ACHN (cell line): ENCODE data around the gene MEX3D.
"Not testable (repeated sequence)": the region's sequence is repeated elsewhere in the genome, so short reads cannot be mapped to it uniquely, and the experiment has no call there.

Experiments
- DNase-seq: peaks from one replicate; pipeline ENCODE4 v3.0.0-alpha.2; 2015
- in situ Hi-C: cut with HindIII; loops from 2 replicates; pipeline ENCODE4 v1.10.0; 2017; ENCODE audit warnings: low sequenced_read_pairs, low pct_ligation_motif_present, low pct_unique_long_range_greater_than_20kb

The MEX3D gene

DNA sequence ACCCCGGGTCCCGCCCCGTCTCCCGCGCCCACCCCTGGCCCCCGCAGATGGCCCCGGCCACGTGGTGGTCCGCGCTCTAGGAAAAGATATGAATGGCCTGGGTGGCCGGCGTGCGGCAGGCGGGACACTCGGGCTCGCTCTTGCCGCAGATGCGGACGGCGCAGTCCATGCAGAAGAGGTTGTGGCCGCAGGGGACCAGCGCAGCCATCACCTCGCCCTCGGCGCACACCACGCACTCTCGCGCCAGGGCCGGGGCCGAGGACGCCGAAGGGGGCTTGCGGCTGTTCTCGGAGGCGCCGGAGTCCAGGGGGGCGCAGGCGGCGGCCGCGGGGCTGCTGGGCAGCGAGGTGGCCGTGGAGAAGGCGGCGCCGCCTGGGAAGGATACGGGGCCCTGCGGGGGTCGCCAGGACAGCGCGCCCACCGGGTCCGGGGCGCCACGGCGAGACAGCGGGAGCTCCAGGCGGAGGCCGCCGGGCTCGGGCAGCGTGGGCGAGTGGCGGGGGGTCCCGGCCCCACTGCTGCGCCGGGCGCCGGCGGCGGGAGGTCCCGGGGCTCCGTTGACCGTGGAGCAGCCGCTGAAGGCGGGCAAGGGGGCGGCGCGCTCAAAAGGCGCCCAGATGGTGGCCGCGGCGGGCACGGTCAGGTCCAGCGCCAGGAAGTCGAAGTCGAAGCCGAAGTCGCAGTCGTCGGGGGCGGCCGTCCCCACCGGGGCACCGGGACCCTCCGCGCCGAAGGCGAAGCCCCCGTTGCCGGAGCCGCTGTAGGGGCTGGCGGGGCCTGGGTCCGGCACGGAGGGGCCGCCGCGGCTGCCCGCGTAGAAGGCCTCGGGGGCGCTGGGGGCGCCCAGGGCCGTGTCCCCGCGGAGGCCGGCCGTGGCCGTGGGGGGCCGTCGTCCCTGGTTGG is 12.4 kb downstream of the MEX3D start:
- no peak for DNase-seq
- in situ Hi-C loops: no loop called here

DNA sequence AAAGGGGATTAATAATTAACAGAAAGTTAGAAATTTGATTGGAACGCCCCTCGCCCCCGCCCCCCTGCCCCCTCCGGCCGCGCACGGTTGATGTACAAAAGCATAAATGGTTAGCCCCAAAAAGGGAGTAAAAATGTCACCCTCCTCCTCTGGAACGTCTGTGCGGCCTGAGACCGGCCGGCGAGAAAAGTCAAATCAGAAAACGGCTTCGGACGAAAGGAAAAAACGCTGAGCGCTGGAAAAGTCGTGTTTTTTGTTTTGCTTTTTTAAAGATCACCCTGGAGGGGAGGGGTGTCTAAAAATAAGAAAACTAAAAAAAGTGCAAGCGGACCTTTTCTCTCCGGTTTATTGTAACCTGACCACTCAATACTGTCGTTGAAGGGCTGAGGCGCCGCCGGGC is 13.2 kb downstream of the MEX3D start:
- no peak for DNase-seq
- in situ Hi-C loops: no loop called here

DNA sequence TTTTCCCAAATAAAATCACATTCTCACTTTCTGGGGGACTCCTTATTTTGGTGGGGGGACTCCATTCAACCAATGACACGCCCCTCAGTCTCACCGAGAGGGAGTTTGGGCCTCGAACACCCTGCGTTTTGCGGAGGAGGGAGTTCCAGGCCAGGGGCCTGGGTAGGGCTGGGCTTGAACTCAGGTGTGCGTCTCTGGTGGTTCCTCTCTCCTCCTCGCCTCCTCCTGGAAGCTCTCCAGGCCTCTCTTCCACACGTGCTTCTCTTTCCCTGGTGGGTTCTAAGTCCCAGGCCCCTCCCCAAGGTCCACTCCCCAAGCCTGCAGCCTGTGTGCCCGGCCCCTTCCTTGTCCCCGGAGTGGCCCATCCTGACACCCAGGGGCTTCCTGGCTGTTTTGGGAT is 14.7 kb downstream of the MEX3D start:
- DNase-seq: no peak
- in situ Hi-C loops: no loop called here

DNA sequence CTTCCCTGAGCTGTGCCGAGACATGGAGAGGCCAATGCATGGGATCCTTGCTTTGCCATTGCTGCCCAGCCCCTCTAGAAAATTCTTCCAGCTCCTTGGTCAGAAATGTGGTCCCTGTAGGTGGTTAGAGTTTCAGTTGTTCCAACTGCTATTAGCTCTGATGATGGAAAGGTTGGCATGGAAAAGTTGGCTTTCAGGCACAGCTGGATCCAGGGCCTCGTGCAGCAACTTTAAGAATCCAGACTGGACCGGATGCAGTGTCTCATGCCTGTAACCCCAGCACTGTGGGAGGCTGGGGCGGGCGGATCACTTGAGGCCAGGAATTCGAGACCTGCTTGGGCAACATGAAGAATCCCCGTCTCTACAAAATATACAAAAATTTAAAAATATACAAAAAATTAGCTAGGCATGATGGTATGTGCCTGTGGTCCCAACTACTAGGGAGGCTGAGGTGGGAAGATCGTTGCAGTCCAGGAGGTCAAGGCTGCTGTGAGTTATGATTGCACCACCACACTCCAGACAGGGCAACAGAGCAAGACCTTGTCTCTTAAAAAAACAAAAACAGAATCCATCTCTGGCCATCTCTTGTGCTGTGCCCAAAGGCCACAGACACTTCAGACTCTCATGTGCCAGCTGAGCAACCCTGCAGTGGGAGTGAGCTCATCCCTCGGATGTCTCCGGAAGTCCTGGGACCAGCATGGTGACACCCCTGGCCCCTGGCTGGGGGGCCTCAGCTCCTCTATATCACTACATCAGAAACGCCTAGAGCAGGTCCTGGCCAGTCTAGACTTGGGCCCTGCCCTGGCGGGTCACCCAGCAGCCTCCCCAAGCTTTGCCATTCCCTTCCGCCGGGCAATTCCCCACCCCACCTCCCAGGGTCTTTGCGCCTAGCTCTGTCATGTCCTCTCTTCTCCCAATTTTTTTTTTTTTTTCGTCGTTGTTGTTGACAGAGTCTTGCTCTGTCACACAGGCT is 16.8 kb downstream of the MEX3D start:
- in situ Hi-C loops: no loop called here
- no peak for DNase-seq

DNA sequence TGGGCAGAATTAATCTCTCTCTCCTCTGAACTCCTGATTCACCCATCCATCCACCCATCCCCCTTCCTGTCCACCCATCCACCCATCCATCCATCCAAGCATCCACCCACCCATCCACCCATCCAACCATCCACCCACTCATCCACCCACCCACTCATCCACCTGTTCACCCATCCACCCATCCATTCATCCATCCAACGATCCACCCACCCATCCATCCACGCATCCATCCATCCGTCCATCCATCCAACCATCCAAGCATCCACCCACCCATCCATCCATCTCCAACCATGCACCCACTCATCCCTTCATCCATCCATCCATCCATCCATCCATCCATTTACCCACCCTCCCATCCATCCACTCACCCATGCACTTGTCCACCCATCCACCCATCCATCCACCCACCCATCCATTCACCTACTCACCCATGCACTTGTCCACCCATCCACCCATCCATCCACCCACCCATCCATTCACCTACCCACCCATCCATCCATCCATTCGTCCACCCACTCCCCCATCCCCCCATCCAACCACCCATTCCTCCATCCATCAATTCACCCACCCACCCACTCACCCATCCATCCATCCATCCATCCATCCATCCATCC is 18.7 kb downstream of the MEX3D start:
- in situ Hi-C loops: no loop called here
- no peak for DNase-seq

DNA sequence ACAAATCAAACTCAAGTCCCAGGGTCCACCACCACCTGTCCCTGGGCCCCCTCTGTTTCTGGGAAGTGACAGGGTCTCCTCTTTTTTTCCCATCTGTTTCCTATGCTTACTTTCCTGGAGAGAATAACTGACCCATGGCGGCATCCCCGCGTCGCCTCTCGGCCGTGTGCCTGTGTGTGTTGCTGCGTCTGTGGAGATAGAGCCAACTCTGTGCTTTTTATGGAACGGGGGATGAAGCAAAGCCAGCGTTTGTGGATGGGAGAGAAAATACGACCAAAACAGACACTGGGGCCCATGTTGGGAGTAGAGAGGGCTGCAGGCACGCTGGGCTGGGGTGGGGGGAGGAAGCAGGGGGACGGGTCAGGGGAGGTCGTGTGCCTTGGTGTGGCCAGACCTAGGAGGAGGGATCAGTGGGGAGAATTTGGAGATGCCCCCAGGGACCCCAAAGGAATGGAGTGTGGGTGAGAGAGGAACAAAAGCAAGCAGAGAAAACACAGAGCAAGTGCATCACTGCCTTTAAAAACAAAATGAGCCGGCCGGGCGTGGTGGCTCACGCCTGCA is 27.7 kb downstream of the MEX3D start:
- DNase-seq: no peak
- in situ Hi-C loops: no loop called here

DNA sequence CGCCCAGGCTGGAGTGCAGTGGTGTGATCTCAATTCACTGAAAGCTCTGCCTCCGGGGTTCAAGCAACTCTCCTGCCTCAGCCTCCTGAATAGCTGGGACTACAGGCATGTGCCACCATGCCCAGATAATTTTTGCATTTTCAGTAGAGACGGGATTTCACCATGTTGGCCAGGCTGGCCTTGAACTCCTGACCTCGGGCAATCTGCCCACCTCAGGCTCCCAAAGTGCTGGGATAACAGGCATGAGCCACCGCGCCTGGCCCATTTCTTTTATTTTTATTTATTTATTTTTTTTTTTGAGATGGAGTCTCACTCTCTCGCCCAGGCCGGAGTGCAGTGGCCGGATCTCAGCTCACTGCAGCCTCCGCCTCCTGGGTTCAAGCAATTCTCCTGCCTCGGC is 28.4 kb downstream of the MEX3D start:
- in situ Hi-C loops, DNase-seq: not testable (repeated sequence)

DNA sequence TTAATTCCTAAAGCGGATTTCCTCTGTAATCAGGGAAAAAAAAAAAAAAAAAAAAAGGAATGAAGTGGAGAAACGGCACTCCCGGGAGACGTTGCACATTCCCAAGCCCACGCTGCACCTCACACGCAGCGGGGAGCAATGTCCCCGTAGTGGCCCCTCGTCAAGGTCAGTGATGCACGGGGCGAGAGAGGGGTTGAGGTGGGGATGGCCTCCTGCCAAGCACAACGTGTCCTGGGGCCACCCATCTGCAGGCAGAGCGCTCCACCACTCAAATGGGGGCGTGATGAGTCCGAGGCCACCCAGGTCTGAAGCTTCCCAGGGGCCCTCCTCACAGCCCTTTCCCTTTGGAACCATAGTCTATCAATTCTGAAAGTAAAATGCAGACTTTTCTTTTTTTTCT is 29.1 kb downstream of the MEX3D start:
- in situ Hi-C loops: no loop called here
- no peak for DNase-seq

DNA sequence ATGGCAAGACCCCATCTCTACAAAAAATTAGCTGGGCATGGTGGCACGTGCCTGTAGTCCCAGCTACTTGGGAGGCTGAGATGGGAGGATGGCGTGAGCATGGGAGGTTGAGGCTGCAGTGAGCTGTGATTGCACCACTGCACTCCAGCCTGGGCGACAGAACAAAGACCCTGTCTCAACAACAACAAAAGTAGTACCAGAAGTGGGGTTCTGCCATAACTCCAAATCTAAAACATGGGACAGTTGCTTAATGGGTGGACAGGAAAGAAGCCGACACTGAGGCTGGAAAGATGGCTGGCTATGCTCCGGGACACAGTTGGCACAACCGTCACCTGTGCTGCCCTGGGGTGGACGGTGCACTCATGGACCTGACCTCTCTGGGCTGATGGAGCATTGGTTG is 32.4 kb downstream of the MEX3D start:
- DNase-seq, in situ Hi-C loops: not testable (repeated sequence)

DNA sequence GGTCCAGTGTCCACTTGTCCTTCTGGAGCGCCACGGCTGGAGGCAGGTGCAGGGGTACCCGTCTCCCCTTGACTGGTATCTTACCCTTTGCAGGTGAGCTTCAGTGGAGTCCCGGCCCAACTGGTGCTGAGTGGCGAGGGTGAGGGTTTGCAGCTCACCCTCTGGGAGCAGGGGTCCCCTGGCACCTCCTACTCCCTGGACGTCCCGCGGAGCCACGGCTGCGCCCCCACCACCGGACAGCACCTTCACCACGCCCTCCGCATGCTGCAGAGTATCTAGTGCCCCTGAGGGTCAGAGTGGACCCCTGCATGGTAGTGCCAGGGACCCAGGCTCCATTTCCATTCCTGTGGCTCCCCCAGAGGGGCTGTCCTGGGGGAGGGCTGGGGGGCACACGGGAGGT is 33.2 kb downstream of the MEX3D start:
- in situ Hi-C loops: no loop called here
- DNase-seq: no peak

DNA sequence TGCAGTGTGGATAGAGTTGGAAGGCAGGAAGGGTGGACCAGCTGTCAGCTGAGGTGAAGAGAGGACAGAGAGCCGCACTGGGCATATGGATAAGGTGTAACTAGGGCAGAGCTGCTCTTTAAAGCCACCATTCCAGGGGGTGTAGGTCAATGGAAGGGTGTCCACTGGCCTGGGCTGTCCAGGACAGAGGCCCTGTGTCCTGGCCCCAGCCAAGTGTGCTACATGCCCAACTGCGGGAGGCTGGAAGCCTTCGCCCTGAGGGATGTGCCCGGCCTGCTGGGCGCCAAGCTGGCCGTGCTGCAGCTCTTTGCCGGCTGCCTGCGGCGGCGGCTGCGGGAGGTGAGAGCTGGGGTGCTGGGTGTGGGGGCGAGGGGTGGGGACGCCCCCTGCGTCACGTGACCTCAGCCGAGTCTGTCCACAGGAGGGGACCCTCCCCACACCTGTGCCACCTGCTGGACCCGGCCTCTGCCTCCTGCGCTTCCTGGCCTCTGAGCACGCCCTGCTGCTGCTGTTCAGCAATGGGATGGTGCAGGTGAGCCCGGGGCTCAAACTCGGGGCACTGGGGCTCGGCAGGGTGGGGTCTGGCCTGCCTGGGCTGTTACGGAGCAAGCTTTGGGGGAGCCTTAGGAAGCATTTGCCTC is 34.5 kb downstream of the MEX3D start:
- in situ Hi-C loops: no loop called here
- DNase-seq: no peak

DNA sequence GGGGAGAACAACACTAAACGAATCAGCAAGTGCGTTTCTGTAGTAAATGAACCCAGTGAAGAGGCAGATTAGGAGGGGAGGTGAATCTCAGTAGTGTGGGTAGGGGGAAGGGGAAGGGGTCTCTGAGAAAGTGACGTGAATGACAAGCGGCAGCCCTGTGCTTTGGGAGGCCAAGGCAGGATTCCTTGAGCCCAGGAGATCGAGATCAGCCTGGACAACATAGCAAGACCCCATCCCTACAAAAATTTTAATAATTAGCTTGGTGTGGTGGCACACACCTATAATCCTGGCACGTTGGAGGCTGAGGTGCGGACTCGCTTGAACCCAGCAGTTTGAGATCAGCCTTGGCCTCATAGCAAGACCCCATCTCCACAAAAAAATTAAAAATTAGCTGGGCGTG is 36.1 kb downstream of the MEX3D start:
- in situ Hi-C loops: no loop called here
- no peak for DNase-seq

DNA sequence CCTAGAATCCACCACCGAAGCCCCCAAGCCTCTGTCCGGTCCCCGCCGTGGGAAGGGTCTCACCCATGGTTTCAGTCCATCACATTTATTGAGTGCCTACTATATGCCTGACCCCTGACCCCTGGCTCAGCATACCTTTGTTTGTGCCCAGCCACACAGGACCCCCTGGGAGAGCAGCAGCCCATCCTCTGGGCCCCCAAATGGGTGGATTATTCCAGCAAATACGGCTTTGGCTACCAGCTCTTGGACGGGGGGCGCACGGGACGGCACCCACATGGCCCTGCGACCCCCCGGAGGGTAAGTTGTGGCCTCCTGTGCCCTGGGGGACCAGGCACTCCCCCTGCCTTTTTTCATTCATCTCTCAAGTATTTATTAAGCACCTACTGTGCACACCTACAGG is 36.5 kb downstream of the MEX3D start:
- in situ Hi-C loops: no loop called here
- DNase-seq: no peak

DNA sequence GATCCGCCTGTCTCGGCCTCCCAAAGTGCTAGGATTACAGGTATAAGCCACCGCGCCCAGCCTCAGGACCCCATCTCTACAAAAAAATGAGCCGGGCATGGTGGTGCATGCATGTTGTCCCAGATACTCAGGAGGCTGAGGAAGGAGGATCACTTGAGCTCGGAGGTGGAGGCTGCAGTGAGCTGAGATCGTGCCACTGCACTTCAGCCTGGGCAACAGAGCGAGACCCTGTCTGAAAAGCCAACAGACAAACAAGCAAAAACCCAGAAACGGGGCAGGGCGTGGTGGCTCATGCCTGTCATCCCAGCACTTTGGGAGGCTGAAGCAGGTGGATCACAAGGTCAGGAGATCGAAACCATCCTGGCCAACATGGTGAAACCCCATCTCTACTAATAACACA is 37.3 kb downstream of the MEX3D start:
- DNase-seq, in situ Hi-C loops: not testable (repeated sequence)

DNA sequence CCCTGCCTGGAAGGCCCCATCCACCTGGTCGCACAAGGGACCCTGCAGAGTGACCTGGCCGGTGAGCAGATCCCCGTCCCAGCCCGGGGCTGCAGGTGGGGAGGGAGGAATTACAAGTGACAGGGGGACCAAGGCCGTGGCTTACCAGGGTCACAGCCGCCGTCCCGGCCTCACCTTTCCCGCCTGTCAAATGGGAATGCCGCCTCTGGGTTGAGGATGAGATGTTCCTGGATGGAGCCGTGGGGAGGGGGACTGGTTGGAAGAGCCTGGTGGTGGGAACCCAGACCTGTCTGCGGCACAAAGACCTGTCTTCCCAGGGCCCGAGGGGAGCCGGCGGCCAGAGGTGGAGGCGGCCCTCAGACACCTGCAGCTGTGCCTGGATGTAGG is 38.7 kb downstream of the MEX3D start:
- DNase-seq: no peak
- in situ Hi-C loops: no loop called here

DNA sequence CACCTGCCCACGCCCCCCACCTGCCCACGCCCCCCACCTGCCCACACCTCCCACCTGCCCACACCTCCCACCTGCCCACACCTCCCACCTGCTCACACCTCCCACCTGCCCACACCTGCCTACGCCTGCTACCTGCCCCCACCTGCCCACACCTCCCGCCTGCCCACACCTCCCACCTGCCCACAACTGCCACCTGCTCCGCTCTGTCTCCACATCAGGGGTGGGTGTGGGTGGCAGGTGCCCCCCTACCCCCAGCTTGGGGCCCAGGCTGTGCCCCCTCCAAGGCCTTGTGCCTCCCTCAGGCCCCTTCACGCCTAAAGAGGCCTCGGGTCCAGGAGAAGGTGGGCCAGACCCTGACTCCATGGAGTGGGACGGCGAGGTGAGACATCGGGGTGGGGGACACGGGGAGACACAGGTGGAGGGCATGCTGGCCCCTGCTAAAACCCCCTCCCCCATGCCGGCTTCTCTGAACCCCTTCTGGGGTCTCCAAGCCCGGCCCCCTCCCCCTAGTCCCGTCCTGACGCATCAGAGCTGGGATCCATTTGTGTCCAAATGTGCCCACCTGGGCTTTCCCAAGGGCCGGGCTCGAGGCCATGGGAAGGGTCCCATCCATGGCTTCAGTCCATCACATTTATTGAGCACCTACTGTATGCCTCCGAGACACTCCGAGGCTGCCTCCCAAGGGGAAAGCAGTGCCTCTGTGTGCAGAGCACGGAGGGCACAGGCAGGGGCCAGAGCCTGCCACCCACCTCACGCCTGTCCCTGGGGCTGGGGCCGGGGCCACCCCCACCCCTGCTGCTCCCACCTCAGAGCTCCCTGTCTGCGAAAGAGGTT is 39.3 kb downstream of the MEX3D start:
- DNase-seq: no peak
- in situ Hi-C loops: no loop called here

DNA sequence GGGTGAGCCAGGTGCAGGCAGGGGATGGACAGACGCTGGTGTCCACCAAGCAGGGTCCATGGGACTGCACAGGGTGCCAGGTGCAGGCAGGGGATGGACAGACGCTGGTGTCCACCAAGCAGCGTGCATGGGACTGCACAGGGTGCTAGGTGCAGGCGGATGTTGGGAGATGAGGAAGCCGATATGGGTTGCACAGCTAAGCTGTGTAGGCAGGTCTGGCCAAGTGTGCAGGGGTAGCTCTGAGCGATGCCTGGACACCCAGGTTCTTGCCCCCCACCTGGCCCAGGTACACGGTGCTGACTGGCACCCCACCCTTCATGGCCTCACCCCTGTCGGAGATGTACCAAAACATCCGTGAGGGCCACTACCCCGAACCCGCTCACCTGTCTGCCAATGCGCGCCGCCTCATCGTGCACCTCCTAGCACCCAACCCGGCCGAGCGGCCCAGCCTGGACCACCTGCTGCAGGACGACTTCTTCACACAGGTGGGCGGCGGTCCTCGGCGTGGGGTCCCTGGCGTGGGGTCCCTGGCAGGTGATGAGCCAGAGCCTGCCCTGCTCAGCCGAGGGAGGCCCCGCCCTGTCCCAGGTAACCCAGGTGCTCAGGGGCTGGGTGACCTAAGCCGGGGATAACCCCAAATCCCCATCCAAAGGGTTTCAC is 40.3 kb downstream of the MEX3D start:
- in situ Hi-C loops: no loop called here
- no peak for DNase-seq
